Cardiac septum (tissue), 1 donor: ENCODE results near the gene ROBO1. TPM values are rescaled to one million over a fixed set of nuclear protein-coding genes. Genes with fewer than 3 reads are reported as not detected.

ENCODE experiments used
- DNase-seq: peaks from one replicate; pipeline ENCODE4 v3.0.0-alpha.2; 2020; ENCODE audit warnings: low spot score
- intact Hi-C: fragments of 100-400 bp; cut with DNase I; formaldehyde crosslinking; loops from one replicate; pipeline ENCODE4 v1.14.0; 2022
- total RNA-seq: library from RNA; stranded (reverse); fragmentation: NEBNext Ultra II Directional; extraction: Animal tissue kit (Norgen Biotek cat#: 25700); gene quantifications from one replicate; pipeline ENCODE4 v1.2.1, GENCODE V29; 2021
- donor health status: DM: no; HTN: no; CAD: no.

ROBO1 gene
- total RNA-seq, 1 donor from 2014 or later: 6.2 TPM

- intact Hi-C loops: loop anchor here (10.0 kb wide), 1 partner anchor 128 kb away; no protein-coding TSS in a partner anchor
Measured at GRCh38 chr3:79012946-79013362, 754.8 kb downstream of the ROBO1 start.

GRCh38 chr3:79012530-79012913, 755.3 kb downstream of the ROBO1 start:
- intact Hi-C loops: loop anchor here (10.0 kb wide), 1 partner anchor 128 kb away; no protein-coding TSS in a partner anchor
- DNase-seq: no peak

More at GRCh38 chr3:79012946-79013362, 754.8 kb downstream of the ROBO1 start:
- no peak for DNase-seq

GRCh38 chr3:79011821-79012529, 755.8 kb downstream of the ROBO1 start:
- intact Hi-C loops: loop anchor here (10.0 kb wide), 1 partner anchor 127 kb away; no protein-coding TSS in a partner anchor
- DNase-seq: no peak

- intact Hi-C loops: loop anchor here (10.0 kb wide), 1 partner anchor 125 kb away; no protein-coding TSS in a partner anchor
- DNase-seq: no peak
Measured at GRCh38 chr3:79009861-79010260, 757.9 kb downstream of the ROBO1 start.

GRCh38 chr3:79006077-79006476, 761.7 kb downstream of the ROBO1 start:
- intact Hi-C loops: no loop called here

GRCh38 chr3:79005084-79005483, 762.7 kb downstream of the ROBO1 start:
- intact Hi-C loops: no loop called here
- no peak for DNase-seq

More at GRCh38 chr3:79006077-79006476, 761.7 kb downstream of the ROBO1 start:
- DNase-seq: no peak

GRCh38 chr3:79003994-79004393, 763.8 kb downstream of the ROBO1 start:
- DNase-seq: no peak
- intact Hi-C loops: no loop called here

- no peak for DNase-seq
- intact Hi-C loops: no loop called here
Measured at GRCh38 chr3:79002465-79003372, 765.1 kb downstream of the ROBO1 start.

GRCh38 chr3:79001255-79001654, 766.5 kb downstream of the ROBO1 start:
- intact Hi-C loops: no loop called here
- DNase-seq: no peak

- intact Hi-C loops: no loop called here
- DNase-seq: no peak
Measured at GRCh38 chr3:78999139-78999538, 768.7 kb downstream of the ROBO1 start.

GRCh38 chr3:78995087-78995486, 772.7 kb downstream of the ROBO1 start:
- intact Hi-C loops: no loop called here
- no peak for DNase-seq

GRCh38 chr3:78994174-78995027, 773.4 kb downstream of the ROBO1 start:
- intact Hi-C loops: no loop called here
- no peak for DNase-seq

- intact Hi-C loops: no loop called here
Measured at GRCh38 chr3:78993375-78993774, 774.4 kb downstream of the ROBO1 start.

GRCh38 chr3:78992830-78993229, 775.0 kb downstream of the ROBO1 start:
- intact Hi-C loops: no loop called here
- no peak for DNase-seq

More at GRCh38 chr3:78993375-78993774, 774.4 kb downstream of the ROBO1 start:
- no peak for DNase-seq

GRCh38 chr3:78992400-78992799, 775.4 kb downstream of the ROBO1 start:
- intact Hi-C loops: no loop called here
- DNase-seq: no peak

GRCh38 chr3:78991656-78992055, 776.1 kb downstream of the ROBO1 start:
- intact Hi-C loops: no loop called here
- no peak for DNase-seq

- DNase-seq: no peak
- intact Hi-C loops: no loop called here
Measured at GRCh38 chr3:78990156-78990555, 777.6 kb downstream of the ROBO1 start.

- no peak for DNase-seq
- intact Hi-C loops: no loop called here
Measured at GRCh38 chr3:78988324-78988723, 779.5 kb downstream of the ROBO1 start.

GRCh38 chr3:78986416-78987101, 781.2 kb downstream of the ROBO1 start:
- intact Hi-C loops: no loop called here
- no peak for DNase-seq
